Glutamatergic neuron (in vitro differentiated cells): Measurements from ENCODE around the gene KCNJ9. TPM values are rescaled to one million over a fixed set of nuclear protein-coding genes. Genes with fewer than 3 reads are reported as not detected.

Source experiments
- DNase-seq: peaks from one replicate; pipeline ENCODE4 v3.0.0; 2022
- H3K27ac Mint-ChIP-seq: one replicate; pipeline ENCODE4 v1.8.0; 2020; ENCODE audit warnings: mild to moderate bottlenecking, mixed read lengths, inconsistent platforms; ENCODE audit not compliant: unreplicated experiment
- H3K27me3 Mint-ChIP-seq: one replicate; pipeline ENCODE4 v1.8.0; 2020; ENCODE audit warnings: mild to moderate bottlenecking, moderate library complexity, mixed read lengths, inconsistent platforms; ENCODE audit not compliant: unreplicated experiment
- H3K36me3 Mint-ChIP-seq: one replicate; pipeline ENCODE4 v1.8.0; 2020; ENCODE audit warnings: mild to moderate bottlenecking, mixed read lengths, inconsistent platforms; ENCODE audit not compliant: unreplicated experiment
- H3K4me1 Mint-ChIP-seq: one replicate; pipeline ENCODE4 v1.8.0; 2020; ENCODE audit warnings: mild to moderate bottlenecking, low read depth, mixed read lengths, inconsistent platforms; ENCODE audit not compliant: unreplicated experiment
- H3K4me3 Mint-ChIP-seq: one replicate; pipeline ENCODE4 v1.8.0; 2020; ENCODE audit warnings: mild to moderate bottlenecking, mixed read lengths, inconsistent platforms; ENCODE audit not compliant: unreplicated experiment
- H3K9me3 Mint-ChIP-seq: one replicate; pipeline ENCODE4 v1.8.0; 2020; ENCODE audit warnings: mild to moderate bottlenecking, moderate library complexity, mixed read lengths, inconsistent platforms; ENCODE audit not compliant: unreplicated experiment
- total RNA-seq: library from RNA; stranded (reverse); fragmentation: NEBNext Ultra II Directional; extraction: Animal tissue kit (Norgen Biotek cat#: 25700); gene quantifications from one replicate; pipeline ENCODE4 v1.2.1, GENCODE V29; 2021; ENCODE audit not compliant: unreplicated experiment
- TF ChIP-seq, protein P1 (sequence below): fragments of 200-600 bp; sonication (generic); IDR thresholded peaks from one replicate; pipeline ENCODE4 v1.5.0; 2021; ENCODE audit not compliant: partially characterized antibody, unreplicated experiment

Gene KCNJ9
- total RNA-seq, 1 donor from 2014 or later = 2.0 TPM

DNA sequence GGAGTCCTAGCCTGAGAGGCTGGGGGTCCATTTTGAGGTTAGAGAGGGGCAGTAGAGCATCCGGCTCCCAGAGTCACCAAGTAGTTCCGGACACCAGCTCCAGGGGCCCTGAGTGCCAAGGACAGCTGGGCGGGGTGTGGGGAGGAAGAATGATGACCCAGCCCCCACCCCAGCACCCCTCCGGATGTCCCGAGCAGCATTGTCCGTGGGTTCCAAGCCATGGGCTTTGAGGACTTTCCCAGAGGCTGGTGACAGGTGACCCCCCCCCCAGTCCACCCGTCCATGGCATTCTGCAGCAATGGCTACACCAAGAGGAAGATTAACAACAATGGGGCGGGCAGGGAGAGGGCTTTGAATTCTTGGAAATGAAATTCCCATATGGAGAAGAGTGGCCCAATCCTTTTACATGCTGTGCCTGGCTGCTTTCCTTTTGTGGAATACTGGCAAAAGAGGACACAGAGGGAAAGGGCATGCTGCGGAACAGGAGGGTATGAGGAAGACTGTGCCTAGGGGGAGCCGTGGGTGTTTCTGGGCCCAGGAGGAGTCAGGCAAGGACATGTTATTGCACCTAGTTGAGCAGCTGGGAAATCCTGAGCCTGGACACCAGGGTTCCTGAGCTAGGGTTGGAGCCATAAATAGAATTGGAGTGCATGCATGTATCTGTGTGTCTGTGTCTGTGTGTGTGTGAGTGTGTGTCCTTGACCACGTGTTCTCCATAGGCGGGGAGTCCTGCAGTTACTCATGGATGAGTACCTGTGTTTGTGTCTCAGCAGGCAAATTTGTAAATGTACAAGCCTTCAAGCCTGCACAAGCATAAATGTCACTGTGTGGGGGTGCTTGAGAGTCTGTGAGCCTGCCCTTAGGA is 35.2 kb downstream of the KCNJ9 start:
- no peak overlapping the region for H3K4me3 Mint-ChIP-seq
- H3K27me3 Mint-ChIP-seq = peaks cover 7% of the 10 kb centered on the region
- no peaks in the 10 kb centered on the region for H3K36me3 Mint-ChIP-seq
- H3K9me3 Mint-ChIP-seq = peaks cover 1% of the 10 kb centered on the region
- no peak overlapping the region for H3K27ac Mint-ChIP-seq
- no peak for DNase-seq
- peaks cover 9% of the 10 kb centered on the region for H3K4me1 Mint-ChIP-seq
- TF ChIP-seq, protein P1, sequence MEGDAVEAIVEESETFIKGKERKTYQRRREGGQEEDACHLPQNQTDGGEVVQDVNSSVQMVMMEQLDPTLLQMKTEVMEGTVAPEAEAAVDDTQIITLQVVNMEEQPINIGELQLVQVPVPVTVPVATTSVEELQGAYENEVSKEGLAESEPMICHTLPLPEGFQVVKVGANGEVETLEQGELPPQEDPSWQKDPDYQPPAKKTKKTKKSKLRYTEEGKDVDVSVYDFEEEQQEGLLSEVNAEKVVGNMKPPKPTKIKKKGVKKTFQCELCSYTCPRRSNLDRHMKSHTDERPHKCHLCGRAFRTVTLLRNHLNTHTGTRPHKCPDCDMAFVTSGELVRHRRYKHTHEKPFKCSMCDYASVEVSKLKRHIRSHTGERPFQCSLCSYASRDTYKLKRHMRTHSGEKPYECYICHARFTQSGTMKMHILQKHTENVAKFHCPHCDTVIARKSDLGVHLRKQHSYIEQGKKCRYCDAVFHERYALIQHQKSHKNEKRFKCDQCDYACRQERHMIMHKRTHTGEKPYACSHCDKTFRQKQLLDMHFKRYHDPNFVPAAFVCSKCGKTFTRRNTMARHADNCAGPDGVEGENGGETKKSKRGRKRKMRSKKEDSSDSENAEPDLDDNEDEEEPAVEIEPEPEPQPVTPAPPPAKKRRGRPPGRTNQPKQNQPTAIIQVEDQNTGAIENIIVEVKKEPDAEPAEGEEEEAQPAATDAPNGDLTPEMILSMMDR = no peak

DNA sequence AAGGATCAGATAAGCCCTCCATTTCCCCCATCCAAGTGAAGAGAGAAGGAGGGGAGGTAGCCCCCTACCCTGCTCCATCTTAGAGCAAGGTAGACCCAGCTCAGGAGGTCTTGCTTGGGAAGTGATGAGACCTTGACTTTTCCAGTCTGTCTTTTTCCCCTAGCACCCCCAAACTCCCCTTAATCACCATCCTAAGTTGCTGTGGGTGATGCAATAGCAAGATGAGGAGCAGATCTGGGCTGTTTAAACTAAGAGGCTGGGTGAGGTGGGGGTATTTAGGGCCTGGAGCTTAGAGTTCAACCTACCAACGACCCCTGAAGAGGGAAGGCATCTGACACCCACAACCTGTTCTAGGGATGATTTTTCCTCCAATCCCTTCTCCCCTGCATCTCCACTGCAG is 36.0 kb downstream of the KCNJ9 start:
- peaks cover 8% of the 10 kb centered on the region for H3K4me1 Mint-ChIP-seq
- peaks cover 1% of the 10 kb centered on the region for H3K9me3 Mint-ChIP-seq
- no peak for DNase-seq
- no peak overlapping the region for H3K4me3 Mint-ChIP-seq
- no peak overlapping the region for H3K27ac Mint-ChIP-seq
- H3K36me3 Mint-ChIP-seq = no peaks in the 10 kb centered on the region
- peaks cover 7% of the 10 kb centered on the region for H3K27me3 Mint-ChIP-seq
- TF ChIP-seq, protein P1 = no peak

DNA sequence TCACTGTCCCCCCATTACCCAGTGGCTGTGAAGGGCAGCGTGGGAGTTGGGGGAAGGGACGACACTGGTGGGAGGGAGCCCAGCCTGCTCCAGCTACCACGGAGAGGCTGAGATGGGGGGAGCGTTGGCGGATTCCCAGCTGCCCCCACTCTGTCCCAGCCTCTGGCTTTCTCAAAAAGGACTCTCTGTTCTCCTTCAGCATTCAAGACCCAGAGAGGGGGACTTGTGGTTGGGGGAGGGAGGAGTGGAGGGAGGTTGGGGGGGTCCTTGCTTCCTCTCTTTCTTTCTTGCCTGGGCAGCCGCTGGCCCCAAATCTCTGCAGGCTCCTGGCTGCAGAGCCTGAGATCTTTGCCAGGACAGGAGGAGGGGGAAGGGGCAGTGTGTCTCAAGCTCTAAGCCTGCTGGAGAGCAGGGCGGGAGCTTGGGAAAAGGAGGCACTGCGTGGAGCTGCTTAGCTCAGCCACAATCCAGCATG is 36.4 kb downstream of the KCNJ9 start:
- no peak for DNase-seq
- Mint-ChIP-seq H3K27ac (no peak overlapping the region), H3K27me3 (peaks cover 4% of the 10 kb centered on the region), H3K4me3 (no peak overlapping the region), H3K4me1 (peaks cover 3% of the 10 kb centered on the region), H3K9me3 (peaks cover 1% of the 10 kb centered on the region), H3K36me3 (no peaks in the 10 kb centered on the region)
- TF ChIP-seq, protein P1 = no peak

DNA sequence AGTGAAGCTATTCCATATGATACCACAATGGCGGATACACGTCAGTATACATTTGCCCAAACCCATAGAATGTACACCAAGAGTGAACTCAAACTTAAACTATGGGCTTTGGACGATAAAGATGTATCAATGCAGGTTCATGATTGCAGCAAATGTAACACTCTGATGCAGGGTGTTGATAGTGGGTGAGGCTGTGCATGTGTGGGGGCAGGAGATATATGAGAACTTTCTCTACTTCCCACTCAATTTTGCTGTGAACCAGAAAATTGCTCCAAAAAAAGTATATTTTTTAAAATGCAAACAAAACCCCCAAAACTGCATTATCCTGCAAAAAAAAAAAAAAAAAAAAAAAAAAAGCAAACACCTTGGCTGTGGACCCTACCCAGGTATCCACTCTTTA is 37.6 kb downstream of the KCNJ9 start:
- Mint-ChIP-seq H3K27me3 (peaks cover 4% of the 10 kb centered on the region), H3K36me3 (no peaks in the 10 kb centered on the region), H3K27ac (no peak overlapping the region), H3K4me3 (no peak overlapping the region), H3K9me3 (peaks cover 1% of the 10 kb centered on the region), H3K4me1 (no peaks in the 10 kb centered on the region)
- TF ChIP-seq, protein P1 = no peak
- DNase-seq = no peak

DNA sequence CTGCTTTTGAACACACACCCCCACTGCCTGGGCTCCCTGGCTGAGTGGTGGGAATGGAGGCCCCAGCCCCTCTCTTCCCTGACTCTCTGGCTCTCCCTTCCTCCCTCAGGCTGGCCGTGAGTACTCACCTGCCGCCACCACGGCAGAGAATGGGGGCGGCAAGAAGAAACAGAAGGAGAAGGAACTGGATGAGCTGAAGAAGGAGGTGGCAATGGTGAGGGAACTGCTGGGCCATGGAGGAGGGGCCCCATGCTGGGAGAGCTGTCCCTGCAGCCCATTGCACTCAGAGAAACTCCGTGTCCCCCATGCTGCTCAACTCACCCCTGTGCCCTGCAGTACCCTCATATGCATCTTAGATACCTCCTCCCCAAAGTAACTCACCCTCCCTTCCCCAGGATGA is 39.5 kb downstream of the KCNJ9 start:
- Mint-ChIP-seq H3K27me3 (peaks cover 2% of the 10 kb centered on the region), H3K36me3 (no peaks in the 10 kb centered on the region), H3K27ac (no peak overlapping the region), H3K4me3 (no peak overlapping the region), H3K4me1 (no peaks in the 10 kb centered on the region), H3K9me3 (peaks cover 1% of the 10 kb centered on the region)
- TF ChIP-seq, protein P1 = no peak
- DNase-seq = no peak
